Measurements from ENCODE around the gene TIMM21.

The TIMM21 gene, protein sequence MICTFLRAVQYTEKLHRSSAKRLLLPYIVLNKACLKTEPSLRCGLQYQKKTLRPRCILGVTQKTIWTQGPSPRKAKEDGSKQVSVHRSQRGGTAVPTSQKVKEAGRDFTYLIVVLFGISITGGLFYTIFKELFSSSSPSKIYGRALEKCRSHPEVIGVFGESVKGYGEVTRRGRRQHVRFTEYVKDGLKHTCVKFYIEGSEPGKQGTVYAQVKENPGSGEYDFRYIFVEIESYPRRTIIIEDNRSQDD

DNA sequence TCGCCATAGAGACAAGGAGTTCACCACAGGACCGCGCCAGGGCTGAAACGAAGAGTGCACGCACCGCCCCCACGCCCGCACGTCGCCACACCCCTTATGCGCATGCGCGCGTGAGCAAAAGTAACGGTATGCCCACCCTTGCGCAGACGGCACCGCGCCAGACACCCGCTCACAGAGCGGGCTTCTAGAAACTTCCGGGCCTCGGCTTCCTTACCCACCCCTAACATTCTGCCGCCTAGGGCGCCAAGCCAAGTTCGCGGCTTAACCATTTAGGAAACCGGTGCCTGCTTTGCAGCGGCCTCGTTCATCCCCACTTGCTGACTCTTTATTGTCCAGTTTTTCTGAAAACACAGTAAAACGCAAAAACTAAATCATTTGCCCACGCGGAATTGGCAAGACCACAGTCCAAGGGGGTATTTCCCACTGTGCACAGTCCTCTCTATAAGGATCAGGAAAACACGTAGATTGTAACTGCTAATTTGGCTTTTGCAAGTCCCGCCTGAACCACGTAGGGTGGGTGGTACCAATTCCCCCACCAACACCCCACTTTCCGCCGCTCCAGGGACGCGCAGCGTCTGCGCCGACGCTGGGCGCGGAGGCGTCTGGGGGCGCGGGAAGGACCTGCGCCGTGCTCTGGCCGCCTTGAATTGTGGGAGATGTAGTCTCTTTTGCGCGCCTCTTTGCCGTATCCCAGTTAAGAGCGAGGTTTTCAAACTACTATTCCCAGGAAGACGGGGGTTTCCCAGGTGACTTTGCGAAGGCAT lies at the start of gene TIMM21, which contains the start of gene FBXO15:
Gene TIMM21 (plus strand): TSS at position 745 of the 764 bp plus-strand sequence. CDS start 286 bp downstream, outside the sequence.
Gene FBXO15 (minus strand): TSS at position 56 of the 764 bp plus-strand sequence. CDS start 49 bp downstream, at position 7.
- DNase-seq (ENCODE audit: low read depth in 2 of 2), result peak; percentile 92

DNA sequence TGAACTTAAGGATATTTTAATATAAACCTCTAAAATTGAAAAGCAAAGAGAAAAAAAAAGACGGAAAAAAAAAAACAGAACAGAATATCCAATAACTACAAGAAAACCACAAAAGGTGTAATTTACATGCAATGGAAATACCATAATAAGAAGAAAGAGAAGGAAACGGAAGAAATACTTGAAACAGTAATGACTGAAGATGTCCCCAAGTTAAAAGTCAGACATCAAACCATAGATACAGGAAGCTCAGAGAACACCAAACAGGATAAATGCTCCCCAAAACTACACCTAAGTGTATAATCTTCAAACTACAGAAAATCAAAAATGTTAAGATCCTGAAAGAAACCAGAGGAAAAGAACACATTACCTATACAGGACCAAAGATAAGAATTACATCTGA lies 39.9 kb upstream of the TIMM21 start:
- no peak for DNase-seq (ENCODE audit: low read depth in 2 of 2)

DNA sequence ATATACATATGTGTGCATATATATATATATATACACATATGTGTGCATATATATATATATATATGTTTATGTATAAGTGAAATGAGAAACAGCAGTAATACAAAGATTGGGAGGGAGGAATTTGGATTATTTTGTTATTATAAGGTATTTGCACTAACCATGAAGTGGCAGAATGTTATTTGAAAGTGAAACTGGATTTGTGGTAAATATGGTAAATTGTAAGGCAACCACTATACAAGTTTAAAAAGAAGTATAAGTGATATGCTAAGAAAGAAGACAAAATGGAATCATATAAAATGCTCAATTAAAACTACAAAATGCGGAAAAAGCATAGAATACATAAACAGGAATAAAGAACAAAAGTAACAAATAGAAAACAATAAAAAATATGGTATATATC lies 38.2 kb upstream of the TIMM21 start:
- no peak for DNase-seq (ENCODE audit: low read depth in 2 of 2)

DNA sequence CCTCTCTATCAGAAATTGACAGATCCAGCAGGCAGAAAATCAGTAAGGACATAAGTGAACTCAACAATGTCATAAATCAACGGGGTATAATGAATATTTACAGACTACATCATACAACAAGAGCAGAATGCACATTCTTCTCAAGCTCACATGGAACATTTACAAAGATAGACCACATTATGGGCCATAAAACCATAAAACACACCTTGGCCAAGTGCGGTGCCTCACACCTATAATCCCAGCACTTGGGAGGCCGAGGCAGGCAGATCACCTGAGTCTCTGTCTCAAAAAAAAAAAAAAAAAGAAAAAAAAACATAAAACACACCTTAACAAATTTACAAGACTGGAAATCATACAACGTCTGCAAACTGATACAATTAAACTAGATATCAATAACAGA lies 37.3 kb upstream of the TIMM21 start:
- no peak for DNase-seq (ENCODE audit: low read depth in 2 of 2)

DNA sequence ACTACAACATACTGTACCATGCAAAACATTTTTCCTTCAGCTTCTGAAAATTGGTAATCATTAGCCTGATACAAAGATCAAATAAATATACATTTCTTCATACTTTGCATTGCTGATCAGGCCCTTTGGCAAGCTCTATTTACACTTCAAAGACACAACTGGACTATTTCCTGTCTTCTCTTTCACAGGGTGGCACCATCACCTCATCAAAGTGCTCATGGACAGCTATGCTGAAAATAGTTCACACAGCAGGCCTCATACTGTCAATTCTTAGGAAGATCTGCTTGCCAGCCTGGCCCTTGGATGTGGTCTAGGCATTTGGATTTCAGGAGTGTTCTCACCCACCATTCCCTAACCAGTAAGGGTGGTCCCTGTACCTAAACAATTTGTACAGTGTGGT lies 34.6 kb upstream of the TIMM21 start:
- DNase-seq (ENCODE audit: low read depth in 2 of 2), result no peak

DNA sequence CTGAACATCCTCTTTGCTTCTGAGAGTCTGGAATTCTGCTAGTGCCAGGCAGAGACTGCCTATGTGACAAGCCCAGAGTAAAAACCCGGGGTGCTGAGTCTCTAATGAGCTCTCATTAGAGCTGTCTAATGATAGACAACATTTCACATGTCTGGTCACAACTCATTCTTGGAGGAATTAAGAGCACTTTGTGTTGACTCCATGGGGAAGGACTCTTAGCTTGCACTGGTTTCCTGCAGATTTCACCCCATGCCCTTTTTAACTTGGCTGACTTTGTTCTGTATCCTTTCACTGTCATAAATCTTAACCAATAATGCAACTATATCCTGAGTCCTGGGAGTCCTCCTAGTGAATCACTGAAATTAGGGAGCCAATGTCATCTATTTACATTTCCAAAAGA lies 34.2 kb upstream of the TIMM21 start:
- no peak for DNase-seq (ENCODE audit: low read depth in 2 of 2)

DNA sequence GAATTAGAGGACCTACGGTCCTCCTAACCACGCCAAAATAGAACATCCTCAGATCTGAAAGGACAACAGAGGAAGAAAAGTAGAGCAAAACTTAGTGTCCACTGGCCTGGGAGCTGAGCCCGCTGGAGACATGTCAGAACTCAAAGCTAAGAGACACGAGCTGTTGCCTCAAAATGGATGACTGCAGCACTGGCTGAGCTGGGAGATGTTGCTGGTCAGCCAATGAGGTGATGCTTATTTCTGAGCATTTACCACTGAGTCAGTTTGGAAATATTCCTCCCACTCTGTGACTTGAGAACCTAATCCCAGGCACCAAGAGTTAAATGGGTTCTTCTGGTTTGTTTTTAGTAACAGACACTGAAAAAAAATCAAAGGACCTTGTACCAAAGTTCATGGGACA lies 33.3 kb upstream of the TIMM21 start:
- DNase-seq (ENCODE audit: low read depth in 2 of 2), result no peak

DNA sequence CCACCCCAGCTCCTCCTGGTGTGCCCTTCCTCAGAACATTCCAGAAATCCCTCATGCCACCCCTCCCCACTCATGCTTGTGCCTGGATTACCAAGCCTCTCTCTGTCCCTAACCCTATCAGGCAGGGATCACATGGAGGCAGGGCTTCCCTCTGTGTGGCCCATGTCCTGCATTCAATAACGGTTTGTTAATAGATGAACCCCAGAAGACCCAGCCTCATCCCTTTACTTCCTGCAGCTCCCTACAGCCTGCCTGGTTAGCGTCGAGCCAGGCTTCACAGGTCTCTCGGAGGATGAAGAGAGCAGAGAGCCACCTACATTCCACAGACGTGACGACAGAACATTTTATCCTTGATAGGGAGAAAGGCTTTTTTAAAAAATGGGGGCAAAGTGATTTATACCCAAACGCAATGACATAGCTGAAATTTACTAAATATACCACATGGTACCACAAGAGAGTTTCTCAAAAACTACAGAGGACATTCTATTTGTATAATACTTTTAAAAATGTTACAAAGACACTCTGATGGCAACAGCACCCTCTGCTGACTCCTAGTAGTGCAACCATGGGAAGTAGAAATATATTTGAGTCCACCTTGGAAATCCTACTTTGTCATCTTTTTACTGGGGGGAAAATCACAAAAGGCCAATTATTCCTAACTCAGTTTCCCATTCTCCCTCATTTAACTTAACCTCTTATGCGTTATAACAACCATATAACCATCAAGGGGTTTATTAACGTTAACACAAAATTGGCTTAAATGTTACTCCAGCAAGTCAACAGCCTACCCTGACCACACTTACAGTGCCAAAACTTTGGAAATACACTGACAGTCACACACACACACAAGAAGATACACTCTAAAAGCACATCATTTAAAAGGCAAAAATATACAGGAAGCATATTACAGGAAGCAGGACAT lies 31.4 kb upstream of the TIMM21 start:
- DNase-seq (ENCODE audit: low read depth in 2 of 2), result no peak

DNA sequence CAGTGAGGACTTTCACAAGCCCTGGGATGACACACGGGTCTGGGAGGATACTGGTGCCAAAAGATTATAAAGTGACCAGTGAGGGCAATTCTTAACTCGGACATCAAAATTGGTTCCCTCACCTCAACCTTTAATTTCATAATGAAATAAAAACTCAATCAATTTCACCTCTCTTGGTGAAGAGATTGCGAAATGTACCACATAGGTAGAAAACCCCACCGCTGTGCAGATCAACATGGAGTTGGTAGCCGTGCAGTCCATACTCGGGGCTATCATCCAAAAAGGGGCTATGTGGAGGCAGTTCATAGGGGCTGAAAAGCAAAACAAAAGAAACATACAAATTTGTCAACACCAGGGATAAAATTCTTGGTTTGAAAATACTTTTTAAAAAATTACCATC lies 25.1 kb upstream of the TIMM21 start:
- no peak for DNase-seq (ENCODE audit: low read depth in 2 of 2)

DNA sequence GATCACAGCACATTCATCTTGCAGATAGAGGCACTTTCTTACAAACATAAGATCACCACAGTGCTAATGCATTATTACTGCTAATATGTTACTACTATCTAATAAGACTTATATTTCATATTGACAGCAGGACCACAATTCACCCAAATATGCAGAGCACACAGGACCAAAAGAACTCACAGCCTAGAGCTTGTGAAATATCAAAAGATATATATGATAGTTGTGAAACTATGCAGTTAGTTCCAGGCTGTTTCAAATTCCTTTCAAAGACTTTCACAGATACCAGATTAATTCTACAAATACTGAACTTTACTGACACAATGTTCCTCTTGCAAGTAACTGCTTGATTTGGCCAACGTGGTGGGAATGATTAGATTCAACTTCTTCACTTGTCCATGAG lies 23.7 kb upstream of the TIMM21 start:
- no peak for DNase-seq (ENCODE audit: low read depth in 2 of 2)

DNA sequence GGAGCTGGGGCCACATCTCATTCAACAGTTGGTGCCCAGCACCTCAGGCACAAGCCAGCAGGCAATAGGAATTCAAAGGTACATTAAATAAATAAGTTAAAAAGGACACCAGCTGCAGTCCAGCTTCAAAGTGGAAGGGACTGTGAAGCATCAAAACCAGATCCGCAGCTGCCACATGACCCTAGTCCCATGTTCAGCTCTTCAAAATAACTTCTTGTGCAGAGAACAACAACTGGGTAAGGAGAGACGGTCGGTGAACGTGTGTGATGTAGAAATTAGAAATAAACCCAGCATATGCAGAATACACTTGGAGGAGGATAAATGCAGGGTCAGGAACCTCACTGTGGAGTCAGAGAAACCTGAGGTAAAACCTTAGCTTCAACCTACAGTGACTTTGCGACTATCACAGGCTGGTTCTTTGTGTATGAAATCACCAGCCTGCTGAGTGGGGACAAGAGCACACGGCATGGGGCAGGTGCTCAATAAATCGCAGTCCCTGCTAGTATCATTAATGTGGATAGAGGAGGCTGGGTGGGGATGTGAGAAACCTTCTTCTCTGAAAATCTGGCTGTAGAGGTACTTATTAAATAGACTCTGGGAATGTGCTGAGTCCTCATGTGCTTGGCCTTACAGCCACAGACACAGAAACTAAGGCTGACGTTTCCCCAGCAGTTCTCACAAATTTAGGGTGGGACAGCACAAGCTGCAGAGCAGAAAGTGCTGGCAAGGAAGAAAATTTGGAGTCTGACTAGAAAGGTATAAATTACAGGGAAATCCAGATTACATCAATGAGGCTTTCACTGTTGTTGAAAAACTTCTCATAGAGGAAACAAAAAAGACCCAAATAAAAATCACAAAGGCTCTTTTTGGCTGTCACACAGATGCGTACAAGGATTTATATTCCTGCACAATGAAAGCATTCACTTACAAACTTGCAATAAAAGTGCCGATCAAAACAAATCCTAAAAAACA lies 21.4 kb upstream of the TIMM21 start:
- no peak for DNase-seq (ENCODE audit: low read depth in 2 of 2)

DNA sequence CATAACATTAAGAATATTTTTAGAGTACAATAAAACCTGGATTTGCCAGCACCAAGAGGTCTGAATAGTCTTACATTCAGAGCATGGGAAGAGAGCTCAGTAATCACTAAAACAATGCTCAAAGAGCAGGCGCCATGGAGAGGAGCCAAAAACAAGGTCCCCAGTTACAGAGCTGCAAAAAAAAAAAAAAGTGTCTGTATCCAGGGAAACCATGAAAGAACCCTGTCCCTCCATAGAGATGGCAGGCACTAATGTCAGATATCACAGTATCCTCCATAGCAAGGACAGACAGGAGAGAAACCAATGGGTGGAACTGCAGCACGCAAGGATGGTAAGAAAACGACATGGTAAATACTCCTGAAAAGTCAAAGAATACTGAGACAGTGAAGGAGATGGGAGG lies 20.2 kb upstream of the TIMM21 start:
- no peak for DNase-seq (ENCODE audit: low read depth in 2 of 2)

DNA sequence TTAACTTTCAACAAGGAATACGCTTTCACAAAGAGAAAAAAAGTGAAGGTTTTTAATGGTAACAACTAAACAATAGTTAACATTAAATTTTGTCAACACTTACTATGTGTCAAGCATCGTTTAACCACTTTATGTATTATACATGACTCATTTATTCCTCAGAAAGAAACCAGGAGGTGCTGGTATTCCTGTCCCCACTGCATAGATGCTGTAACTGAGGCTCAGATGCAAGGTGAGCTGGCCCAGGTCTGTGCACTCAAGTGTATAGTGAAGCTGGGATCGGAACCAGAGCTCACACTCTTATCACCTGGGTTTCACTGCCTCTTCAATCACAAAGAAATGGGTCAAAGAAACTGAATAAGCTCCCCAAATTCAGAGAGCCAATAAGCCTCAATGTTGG lies 17.2 kb upstream of the TIMM21 start:
- no peak for DNase-seq (ENCODE audit: low read depth in 2 of 2)

DNA sequence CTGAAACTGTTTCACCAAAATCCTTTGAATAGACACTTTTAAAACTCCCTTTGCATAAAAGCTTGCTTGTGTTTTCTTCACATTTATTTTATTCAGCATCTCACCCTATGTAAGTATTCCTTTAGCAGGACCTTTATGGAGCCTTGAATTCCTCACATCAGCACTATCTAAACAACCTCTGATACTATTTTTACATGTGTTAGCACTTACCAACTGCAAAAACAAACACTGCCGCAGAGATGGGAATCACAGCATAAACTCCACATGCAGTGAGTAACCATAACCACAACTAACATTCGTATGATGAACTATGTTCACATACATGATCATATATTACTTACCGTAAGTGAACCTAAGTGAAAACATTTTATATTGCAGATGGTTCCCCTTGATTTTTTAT lies 16.1 kb upstream of the TIMM21 start:
- DNase-seq (ENCODE audit: low read depth in 2 of 2), result no peak

DNA sequence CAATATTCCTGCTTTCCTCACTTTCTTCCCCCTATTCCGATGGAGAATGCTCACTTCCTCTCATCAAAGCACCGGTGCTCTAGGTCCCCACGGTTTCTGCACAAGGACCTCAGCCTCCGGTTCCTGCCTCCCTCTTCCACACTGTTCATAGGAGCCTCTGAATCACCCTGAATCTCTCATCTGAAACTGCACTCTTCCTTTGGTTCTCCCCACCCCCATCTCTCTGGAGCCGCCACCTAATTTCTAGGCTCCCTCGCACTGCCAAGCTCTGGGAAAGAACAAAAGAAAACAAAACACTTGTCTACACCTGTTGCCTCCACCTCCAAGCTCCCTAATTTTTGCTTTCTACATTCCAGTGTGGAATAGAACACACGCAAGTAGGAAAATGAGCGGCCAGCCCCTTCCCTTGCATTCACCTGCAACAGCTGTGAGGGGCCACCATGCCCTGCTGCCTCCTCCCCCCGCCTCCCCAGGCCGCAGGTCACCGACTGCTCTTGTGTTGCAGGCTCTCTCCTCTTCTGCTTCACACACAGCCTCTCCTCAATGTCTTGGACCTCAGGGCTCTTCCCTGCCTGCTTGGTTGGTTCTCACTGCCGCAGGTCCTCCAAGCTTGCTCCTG lies 10.3 kb upstream of the TIMM21 start:
- DNase-seq (ENCODE audit: low read depth in 2 of 2), result no peak

DNA sequence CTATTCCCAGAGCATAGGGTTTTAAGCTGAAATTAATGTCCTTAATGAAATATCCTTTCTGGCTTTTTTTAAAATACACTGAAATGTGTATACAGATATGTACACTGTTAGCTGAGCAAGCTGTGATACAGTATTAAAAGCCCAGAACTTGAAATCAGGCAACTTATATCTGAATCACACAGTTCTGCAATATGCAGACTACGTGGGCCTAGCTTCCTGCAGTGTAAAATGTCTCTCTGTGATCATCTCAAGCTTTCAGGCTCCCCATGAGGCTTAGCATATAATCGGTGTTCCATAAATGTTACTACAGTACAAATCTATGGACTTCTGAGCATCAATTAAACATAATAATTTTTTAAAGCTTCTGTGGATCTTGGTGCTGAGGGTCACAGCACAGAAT lies 8.9 kb upstream of the TIMM21 start:
- no peak for DNase-seq (ENCODE audit: low read depth in 2 of 2)

DNA sequence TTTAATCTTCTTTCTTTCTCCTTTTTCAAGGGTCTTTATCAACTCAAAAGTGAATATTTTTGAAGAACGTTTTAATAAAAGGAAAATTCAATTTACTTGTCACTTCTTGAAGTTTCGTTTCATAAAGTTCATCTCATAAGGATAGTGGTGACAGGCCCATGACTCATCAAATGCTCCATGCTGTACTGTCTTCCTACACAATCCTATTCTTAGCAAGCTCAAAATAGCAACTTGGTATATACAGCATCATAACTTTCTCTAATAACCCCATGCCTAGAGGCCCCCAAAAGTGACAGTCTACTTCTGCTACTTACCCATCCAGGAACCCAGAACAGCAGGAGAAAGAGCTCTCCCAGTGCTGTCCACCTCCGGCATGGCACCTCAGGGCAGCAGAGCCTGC lies 8.4 kb upstream of the TIMM21 start:
- DNase-seq (ENCODE audit: low read depth in 2 of 2), result no peak

DNA sequence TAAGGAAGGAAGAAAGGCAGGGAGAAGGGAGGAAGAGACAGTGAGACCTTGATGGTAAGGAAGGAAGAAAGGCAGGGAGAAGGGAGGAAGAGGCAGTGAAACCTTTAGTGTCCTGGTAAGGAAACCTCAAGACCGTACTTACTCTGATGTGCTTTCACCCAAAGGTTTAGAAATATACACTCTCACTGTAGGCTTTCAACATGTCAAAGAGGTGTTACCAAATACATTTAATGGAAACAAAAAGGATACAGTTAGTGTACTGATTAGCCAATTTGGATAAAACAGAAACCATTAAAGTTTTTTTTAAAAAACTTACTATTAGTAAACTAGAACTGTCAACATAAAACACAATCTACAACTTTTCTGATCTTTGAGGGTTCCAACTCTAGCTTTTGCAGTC lies 7.7 kb upstream of the TIMM21 start:
- DNase-seq (ENCODE audit: low read depth in 2 of 2), result no peak

DNA sequence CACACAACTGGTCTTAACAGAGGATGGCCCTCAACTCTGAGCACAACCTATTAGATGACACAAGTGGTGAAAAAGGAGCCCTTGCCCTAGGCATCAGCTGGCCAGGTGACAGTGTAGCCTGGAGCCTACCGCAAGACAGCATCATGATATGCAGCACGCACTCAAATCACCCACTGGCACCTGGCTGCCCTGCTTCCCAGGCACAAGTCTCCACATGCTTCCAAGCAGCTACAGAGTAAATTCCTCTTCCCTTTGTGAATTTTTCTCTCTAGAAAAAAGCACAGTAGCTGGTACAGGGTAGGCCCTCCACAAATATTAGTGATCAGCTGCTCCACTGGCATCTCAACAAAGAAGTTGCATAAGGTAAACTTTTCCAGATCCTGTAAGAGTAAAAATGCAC lies 6.7 kb upstream of the TIMM21 start:
- no peak for DNase-seq (ENCODE audit: low read depth in 2 of 2)

DNA sequence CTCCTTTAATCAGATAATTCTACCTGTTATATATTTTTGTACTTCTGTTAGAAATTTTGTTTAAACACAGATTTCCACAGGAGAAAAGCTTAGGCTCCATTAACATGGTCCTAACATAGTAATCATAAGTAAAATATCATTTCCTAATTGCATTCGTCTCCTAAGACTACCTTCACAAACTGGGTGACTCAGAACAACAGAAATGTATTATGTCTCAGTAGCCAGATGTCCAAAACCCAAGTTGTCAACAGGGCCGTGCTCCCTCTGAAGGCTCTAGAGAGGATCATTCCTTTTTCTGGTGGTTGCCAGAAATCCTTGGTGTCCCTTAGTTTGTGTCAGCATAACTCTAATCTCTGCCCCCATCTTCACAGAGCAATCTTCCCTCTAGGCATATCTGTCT lies 6.1 kb upstream of the TIMM21 start:
- no peak for DNase-seq (ENCODE audit: low read depth in 2 of 2)

DNA sequence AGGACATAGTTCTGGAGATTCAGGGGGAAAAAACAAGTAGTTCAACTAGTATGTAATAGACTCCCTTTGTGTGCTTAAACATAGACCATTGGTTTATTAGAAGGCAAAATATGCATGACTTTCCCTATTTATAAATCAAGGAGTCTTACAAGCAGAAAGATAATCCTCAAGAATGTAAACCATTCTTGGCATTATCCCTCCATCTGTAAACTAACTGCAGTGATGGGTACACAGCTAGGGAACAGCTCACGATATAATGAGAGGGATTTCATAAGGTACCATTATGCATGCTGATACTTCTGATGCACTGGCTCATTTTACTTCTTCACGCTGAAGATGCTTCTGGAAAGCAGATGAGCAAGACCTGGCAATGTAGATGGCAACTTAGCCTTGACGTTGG lies 1.6 kb upstream of the TIMM21 start:
- DNase-seq (ENCODE audit: low read depth in 2 of 2), result no peak

Data from stimulated activated CD8-positive, alpha-beta memory T cell treated with anti-CD3 and anti-CD28 coated beads, Interleukin-2, amount 100 ng/mL, for 1 hour (primary cell).